Neural progenitor cell (in vitro differentiated cells): ENCODE data around the gene MME.

ENCODE experiments used
- CTCF ChIP-seq: fragments of 200-600 bp; sonication (generic); IDR thresholded peaks from 2 replicates; pipeline ENCODE4 v1.5.1; 2017; ENCODE audit warnings: antibody characterized with exemption, mild to moderate bottlenecking
- EZH2 ChIP-seq: fragments of 200-600 bp; sonication (generic); IDR thresholded peaks from 2 replicates; pipeline ENCODE4 v1.6.1; 2017; ENCODE audit warnings: antibody characterized with exemption, mild to moderate bottlenecking, moderate library complexity
- EZH2phosphoT487 ChIP-seq: fragments of 200-600 bp; sonication (generic); IDR thresholded peaks from 2 replicates; pipeline ENCODE4 v1.6.1; 2017; ENCODE audit warnings: antibody characterized with exemption

DNA sequence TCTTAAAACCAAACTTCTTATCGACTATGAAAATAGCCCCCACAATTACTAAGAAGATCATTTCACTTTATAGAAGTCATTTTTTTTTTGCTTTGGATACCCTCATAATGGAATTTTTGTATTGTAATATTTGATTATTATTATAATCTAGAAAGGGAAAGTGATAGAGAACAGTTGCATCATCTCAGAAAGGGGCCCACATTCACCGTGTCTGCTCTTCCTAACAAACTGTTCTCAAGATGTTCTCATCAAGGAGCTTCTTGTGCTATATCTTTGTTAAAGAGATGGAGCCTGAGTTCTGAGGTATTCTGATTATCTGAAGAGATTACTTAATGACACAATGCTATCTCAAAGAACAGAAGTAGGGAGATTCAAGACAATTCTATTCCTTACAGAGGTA lies 49.3 kb downstream of the MME start:
- TF ChIP-seq CTCF (no peak), EZH2 (no peak), EZH2phosphoT487 (no peak)
